Measurements from ENCODE around the gene AANAT.

AANAT gene

GRCh38 chr17:76491271-76492122 is 24.1 kb downstream of the AANAT start:
- DNase-seq = no peak

- DNase-seq = no peak
Measured at GRCh38 chr17:76492123-76492988, 25.0 kb downstream of the AANAT start.

GRCh38 chr17:76492989-76493501 is 25.6 kb downstream of the AANAT start:
- no peak for DNase-seq

GRCh38 chr17:76493505-76494167 is 26.2 kb downstream of the AANAT start:
- DNase-seq = no peak

GRCh38 chr17:76495663-76496400 is 28.4 kb downstream of the AANAT start:
- DNase-seq = no peak

GRCh38 chr17:76496464-76496863 is 29.1 kb downstream of the AANAT start:
- no peak for DNase-seq

- no peak for DNase-seq
Measured at GRCh38 chr17:76497699-76497978, 30.2 kb downstream of the AANAT start.

GRCh38 chr17:76497979-76498875 is 30.8 kb downstream of the AANAT start:
- peak; percentile 96 for DNase-seq

- no peak for DNase-seq
Measured at GRCh38 chr17:76498876-76499251, 31.5 kb downstream of the AANAT start.

- DNase-seq = no peak
Measured at GRCh38 chr17:76499267-76499667, 31.9 kb downstream of the AANAT start.

- peak; percentile 82 for DNase-seq
Measured at GRCh38 chr17:76500074-76500746, 32.8 kb downstream of the AANAT start.

GRCh38 chr17:76500747-76501017 is 33.3 kb downstream of the AANAT start:
- no peak for DNase-seq

GRCh38 chr17:76501018-76501826 is 33.8 kb downstream of the AANAT start, which contains the start of gene RHBDF2:
RHBDF2 (minus strand) TSS chr17:76501423; CDS start chr17:76481524, 19,899 bp downstream.
- DNase-seq = peak; percentile 89

- DNase-seq = no peak
Measured at GRCh38 chr17:76501827-76502307, 34.5 kb downstream of the AANAT start.

- peak; percentile 45 for DNase-seq
Measured at GRCh38 chr17:76502341-76503211, 35.2 kb downstream of the AANAT start.

GRCh38 chr17:76504117-76504516 is 36.7 kb downstream of the AANAT start:
- no peak for DNase-seq

GRCh38 chr17:76506408-76507345 is 39.3 kb downstream of the AANAT start:
- DNase-seq = peak; percentile 91
